ENCODE results near the gene SRMS.
"Not testable (repeated sequence)": the region's sequence is repeated elsewhere in the genome, so short reads cannot be mapped to it uniquely, and the experiment has no call there.

The SRMS gene

GRCh38 chr20:63559485-63560332 is 12.2 kb upstream of the SRMS start:
- H3K4me3 ChIP-seq (ENCODE audit: low read depth in 1 of 2, low read length in 2 of 2); H3K9me3 ChIP-seq (ENCODE audit: control insufficient read depth in 1 of 2, low read length in 2 of 2); H3K27me3 ChIP-seq (ENCODE audit: control insufficient read depth in 1 of 2, insufficient read depth in 2 of 2, low read length in 2 of 2); H3K27ac ChIP-seq (ENCODE audit: low read depth, low read length); H3K9ac ChIP-seq (ENCODE audit: low read depth in 1 of 2, low read length in 2 of 2); H3K4me1 ChIP-seq (ENCODE audit: control insufficient read depth in 1 of 2, insufficient read depth in 2 of 2, low read length in 2 of 2): not testable (repeated sequence)
- H3K36me3 ChIP-seq (ENCODE audit: control insufficient read depth in 1 of 2, insufficient read depth in 2 of 2, low read length in 2 of 2): peaks cover 0 to 19% of the 10 kb centered on the region in 2 donors

- Histone ChIP-seq H3K27ac (ENCODE audit: low read depth, low read length) (no peak overlapping the region), H3K9me3 (ENCODE audit: control insufficient read depth in 1 of 2, low read length in 2 of 2) (no peaks in the 10 kb centered on the region), H3K4me3 (ENCODE audit: low read depth in 1 of 2, low read length in 2 of 2) (no peak overlapping the region), H3K36me3 (ENCODE audit: control insufficient read depth in 1 of 2, insufficient read depth in 2 of 2, low read length in 2 of 2) (peaks cover 0 to 17% of the 10 kb centered on the region in 2 donors), H3K9ac (ENCODE audit: low read depth in 1 of 2, low read length in 2 of 2) (no peak overlapping the region), H3K4me1 (ENCODE audit: control insufficient read depth in 1 of 2, insufficient read depth in 2 of 2, low read length in 2 of 2) (peaks cover 3 to 4% of the 10 kb centered on the region in 2 donors), H3K27me3 (ENCODE audit: control insufficient read depth in 1 of 2, insufficient read depth in 2 of 2, low read length in 2 of 2) (peaks cover 0 to 6% of the 10 kb centered on the region in 2 donors)
Observed at GRCh38 chr20:63558804-63559484, 11.4 kb upstream of the SRMS start.

GRCh38 chr20:63557481-63557891 is 9.9 kb upstream of the SRMS start:
- Histone ChIP-seq H3K36me3 (ENCODE audit: control insufficient read depth in 1 of 2, insufficient read depth in 2 of 2, low read length in 2 of 2) (peaks cover 0 to 12% of the 10 kb centered on the region in 2 donors), H3K4me3 (ENCODE audit: low read depth in 1 of 2, low read length in 2 of 2) (no peak overlapping the region), H3K4me1 (ENCODE audit: control insufficient read depth in 1 of 2, insufficient read depth in 2 of 2, low read length in 2 of 2) (peaks cover 4 to 7% of the 10 kb centered on the region in 2 donors), H3K9ac (ENCODE audit: low read depth in 1 of 2, low read length in 2 of 2) (no peak overlapping the region), H3K27me3 (ENCODE audit: control insufficient read depth in 1 of 2, insufficient read depth in 2 of 2, low read length in 2 of 2) (peaks cover 0 to 6% of the 10 kb centered on the region in 2 donors), H3K9me3 (ENCODE audit: control insufficient read depth in 1 of 2, low read length in 2 of 2) (no peaks in the 10 kb centered on the region), H3K27ac (ENCODE audit: low read depth, low read length) (no peak overlapping the region)

- Histone ChIP-seq H3K27ac (ENCODE audit: low read depth, low read length) (no peak overlapping the region), H3K9me3 (ENCODE audit: control insufficient read depth in 1 of 2, low read length in 2 of 2) (no peaks in the 10 kb centered on the region), H3K9ac (ENCODE audit: low read depth in 1 of 2, low read length in 2 of 2) (no peak overlapping the region), H3K4me1 (ENCODE audit: control insufficient read depth in 1 of 2, insufficient read depth in 2 of 2, low read length in 2 of 2) (peaks cover 4 to 9% of the 10 kb centered on the region in 2 donors), H3K36me3 (ENCODE audit: control insufficient read depth in 1 of 2, insufficient read depth in 2 of 2, low read length in 2 of 2) (peaks cover 0 to 12% of the 10 kb centered on the region in 2 donors), H3K4me3 (ENCODE audit: low read depth in 1 of 2, low read length in 2 of 2) (no peak overlapping the region), H3K27me3 (ENCODE audit: control insufficient read depth in 1 of 2, insufficient read depth in 2 of 2, low read length in 2 of 2) (peaks cover 0 to 6% of the 10 kb centered on the region in 2 donors)
Observed at GRCh38 chr20:63556873-63557478, 9.4 kb upstream of the SRMS start.

- Histone ChIP-seq H3K4me3 (ENCODE audit: low read depth in 1 of 2, low read length in 2 of 2) (no peak overlapping the region), H3K27ac (ENCODE audit: low read depth, low read length) (no peak overlapping the region), H3K27me3 (ENCODE audit: control insufficient read depth in 1 of 2, insufficient read depth in 2 of 2, low read length in 2 of 2) (peaks cover 0 to 6% of the 10 kb centered on the region in 2 donors), H3K4me1 (ENCODE audit: control insufficient read depth in 1 of 2, insufficient read depth in 2 of 2, low read length in 2 of 2) (peaks cover 4 to 9% of the 10 kb centered on the region in 2 donors), H3K9me3 (ENCODE audit: control insufficient read depth in 1 of 2, low read length in 2 of 2) (no peaks in the 10 kb centered on the region), H3K36me3 (ENCODE audit: control insufficient read depth in 1 of 2, insufficient read depth in 2 of 2, low read length in 2 of 2) (peaks cover 0 to 7% of the 10 kb centered on the region in 2 donors), H3K9ac (ENCODE audit: low read depth in 1 of 2, low read length in 2 of 2) (no peak overlapping the region)
Observed at GRCh38 chr20:63555661-63556381, 8.3 kb upstream of the SRMS start.

- no peak overlapping the region for H3K27ac ChIP-seq (ENCODE audit: low read depth, low read length)
- peaks cover 5 to 8% of the 10 kb centered on the region in 2 donors for H3K27me3 ChIP-seq (ENCODE audit: control insufficient read depth in 1 of 2, insufficient read depth in 2 of 2, low read length in 2 of 2)
- H3K4me1 ChIP-seq (ENCODE audit: control insufficient read depth in 1 of 2, insufficient read depth in 2 of 2, low read length in 2 of 2): peaks cover 4 to 9% of the 10 kb centered on the region in 2 donors
- no peaks in the 10 kb centered on the region for H3K36me3 ChIP-seq (ENCODE audit: control insufficient read depth in 1 of 2, insufficient read depth in 2 of 2, low read length in 2 of 2)
- H3K9ac ChIP-seq (ENCODE audit: low read depth in 1 of 2, low read length in 2 of 2): no peak overlapping the region
- no peak overlapping the region for H3K4me3 ChIP-seq (ENCODE audit: low read depth in 1 of 2, low read length in 2 of 2)
- H3K9me3 ChIP-seq (ENCODE audit: control insufficient read depth in 1 of 2, low read length in 2 of 2): no peaks in the 10 kb centered on the region
Observed at GRCh38 chr20:63554361-63555278, 7.1 kb upstream of the SRMS start.

- H3K9ac ChIP-seq (ENCODE audit: low read depth in 1 of 2, low read length in 2 of 2): peak within 1 kb of the TSS in 1 of 2 donors; percentile 18
- peaks cover 8 to 11% of the 10 kb centered on the region in 2 donors for H3K27me3 ChIP-seq (ENCODE audit: control insufficient read depth in 1 of 2, insufficient read depth in 2 of 2, low read length in 2 of 2)
- H3K36me3 ChIP-seq (ENCODE audit: control insufficient read depth in 1 of 2, insufficient read depth in 2 of 2, low read length in 2 of 2): no peaks in the 10 kb centered on the region
- H3K27ac ChIP-seq (ENCODE audit: low read depth, low read length): no peak within 1 kb of the TSS
- no peaks in the 10 kb centered on the region for H3K9me3 ChIP-seq (ENCODE audit: control insufficient read depth in 1 of 2, low read length in 2 of 2)
- peak within 1 kb of the TSS; percentile 50 to 59 for H3K4me3 ChIP-seq (ENCODE audit: low read depth in 1 of 2, low read length in 2 of 2)
- H3K4me1 ChIP-seq (ENCODE audit: control insufficient read depth in 1 of 2, insufficient read depth in 2 of 2, low read length in 2 of 2): peaks cover 4 to 9% of the 10 kb centered on the region in 2 donors
Observed at GRCh38 chr20:63553933-63554290, 6.4 kb upstream of the SRMS start, which contains the start of gene FNDC11. Gene FNDC11 (plus strand): TSS chr20:63554159. CDS start chr20:63555664, 1,505 bp downstream.

- H3K9ac ChIP-seq (ENCODE audit: low read depth in 1 of 2, low read length in 2 of 2): peak overlapping the region in 1 of 2 donors; percentile 18
- peak overlapping the region; percentile 50 to 59 for H3K4me3 ChIP-seq (ENCODE audit: low read depth in 1 of 2, low read length in 2 of 2)
- H3K27ac ChIP-seq (ENCODE audit: low read depth, low read length): no peak overlapping the region
- no peaks in the 10 kb centered on the region for H3K9me3 ChIP-seq (ENCODE audit: control insufficient read depth in 1 of 2, low read length in 2 of 2)
- H3K36me3 ChIP-seq (ENCODE audit: control insufficient read depth in 1 of 2, insufficient read depth in 2 of 2, low read length in 2 of 2): no peaks in the 10 kb centered on the region
- peaks cover 4 to 9% of the 10 kb centered on the region in 2 donors for H3K4me1 ChIP-seq (ENCODE audit: control insufficient read depth in 1 of 2, insufficient read depth in 2 of 2, low read length in 2 of 2)
- peaks cover 12 to 15% of the 10 kb centered on the region in 2 donors for H3K27me3 ChIP-seq (ENCODE audit: control insufficient read depth in 1 of 2, insufficient read depth in 2 of 2, low read length in 2 of 2)
Observed at GRCh38 chr20:63553251-63553932, 5.8 kb upstream of the SRMS start.

All from duodenal mucosa (tissue), 2 donors.